Mesothelial cell of epicardium (in vitro differentiated cells): ENCODE measurements around the gene CALHM3. TPM values are rescaled to one million over a fixed set of nuclear protein-coding genes. Genes with fewer than 3 reads are reported as not detected.

Experiments used
- DNase-seq, 2 experiments: peaks; one replicate each; pipeline ENCODE4 v3.0.0; 2021; ENCODE audit warnings: low spot score in 2 of 2; ENCODE audit not compliant: unreplicated experiment in 2 of 2
- H3K27ac Mint-ChIP-seq: 2 replicates; pipeline ENCODE4 v1.8.0; 2021; ENCODE audit warnings: mixed read lengths
- H3K27me3 Mint-ChIP-seq: 2 replicates; pipeline ENCODE4 v1.8.0; 2021; ENCODE audit warnings: low read depth, mixed read lengths
- H3K36me3 Mint-ChIP-seq: 2 replicates; pipeline ENCODE4 v1.8.0; 2021; ENCODE audit warnings: mixed read lengths
- H3K4me1 Mint-ChIP-seq: 2 replicates; pipeline ENCODE4 v1.8.0; 2021; ENCODE audit warnings: mixed read lengths
- H3K4me3 Mint-ChIP-seq: 2 replicates; pipeline ENCODE4 v1.8.0; 2021; ENCODE audit warnings: mild to moderate bottlenecking, moderate library complexity, mixed read lengths
- H3K9me3 Mint-ChIP-seq: 2 replicates; pipeline ENCODE4 v1.8.0; 2021; ENCODE audit warnings: mixed read lengths
- total RNA-seq: library from RNA; stranded (reverse); gene quantifications from 3 replicates; pipeline ENCODE4 v1.2.1, GENCODE V29; 2021
- TF ChIP-seq, protein P1 (sequence below): fragments of 200-600 bp; sonication (generic); IDR thresholded peaks from one replicate; pipeline ENCODE4 v1.5.0; 2021; ENCODE audit warnings: antibody characterized with exemption; ENCODE audit not compliant: unreplicated experiment

Gene CALHM3
- total RNA-seq, 1 donor from 2014 or later = not detected

DNA sequence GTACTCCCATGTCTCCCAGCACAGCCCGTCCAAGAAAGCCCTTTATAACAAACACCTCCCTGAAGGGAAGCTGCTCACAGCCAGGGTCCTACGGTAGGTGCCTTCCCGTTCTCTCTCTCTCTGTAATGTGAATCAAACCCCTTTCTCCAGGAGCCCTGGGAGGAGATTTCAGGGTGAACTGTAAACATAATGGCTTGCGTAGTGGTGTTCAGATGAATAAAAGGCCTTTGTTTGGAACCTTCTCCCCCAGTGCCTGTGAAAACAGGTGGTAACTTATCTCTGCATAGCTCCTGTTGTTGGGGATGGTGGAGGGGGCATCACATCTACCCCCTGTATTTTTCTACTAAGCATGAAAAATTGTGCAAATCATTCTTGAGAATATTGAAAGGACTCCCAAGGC, 39.3 kb downstream of the CALHM3 start:
- no peaks in the 10 kb centered on the region for H3K9me3 Mint-ChIP-seq
- no peaks in the 10 kb centered on the region for H3K4me1 Mint-ChIP-seq
- H3K4me3 Mint-ChIP-seq = no peak overlapping the region
- DNase-seq = no peak
- TF ChIP-seq, protein P1, sequence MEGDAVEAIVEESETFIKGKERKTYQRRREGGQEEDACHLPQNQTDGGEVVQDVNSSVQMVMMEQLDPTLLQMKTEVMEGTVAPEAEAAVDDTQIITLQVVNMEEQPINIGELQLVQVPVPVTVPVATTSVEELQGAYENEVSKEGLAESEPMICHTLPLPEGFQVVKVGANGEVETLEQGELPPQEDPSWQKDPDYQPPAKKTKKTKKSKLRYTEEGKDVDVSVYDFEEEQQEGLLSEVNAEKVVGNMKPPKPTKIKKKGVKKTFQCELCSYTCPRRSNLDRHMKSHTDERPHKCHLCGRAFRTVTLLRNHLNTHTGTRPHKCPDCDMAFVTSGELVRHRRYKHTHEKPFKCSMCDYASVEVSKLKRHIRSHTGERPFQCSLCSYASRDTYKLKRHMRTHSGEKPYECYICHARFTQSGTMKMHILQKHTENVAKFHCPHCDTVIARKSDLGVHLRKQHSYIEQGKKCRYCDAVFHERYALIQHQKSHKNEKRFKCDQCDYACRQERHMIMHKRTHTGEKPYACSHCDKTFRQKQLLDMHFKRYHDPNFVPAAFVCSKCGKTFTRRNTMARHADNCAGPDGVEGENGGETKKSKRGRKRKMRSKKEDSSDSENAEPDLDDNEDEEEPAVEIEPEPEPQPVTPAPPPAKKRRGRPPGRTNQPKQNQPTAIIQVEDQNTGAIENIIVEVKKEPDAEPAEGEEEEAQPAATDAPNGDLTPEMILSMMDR = no peak
- H3K27ac Mint-ChIP-seq = no peak overlapping the region
- peaks cover 52% of the 10 kb centered on the region for H3K36me3 Mint-ChIP-seq
- H3K27me3 Mint-ChIP-seq = no peaks in the 10 kb centered on the region

DNA sequence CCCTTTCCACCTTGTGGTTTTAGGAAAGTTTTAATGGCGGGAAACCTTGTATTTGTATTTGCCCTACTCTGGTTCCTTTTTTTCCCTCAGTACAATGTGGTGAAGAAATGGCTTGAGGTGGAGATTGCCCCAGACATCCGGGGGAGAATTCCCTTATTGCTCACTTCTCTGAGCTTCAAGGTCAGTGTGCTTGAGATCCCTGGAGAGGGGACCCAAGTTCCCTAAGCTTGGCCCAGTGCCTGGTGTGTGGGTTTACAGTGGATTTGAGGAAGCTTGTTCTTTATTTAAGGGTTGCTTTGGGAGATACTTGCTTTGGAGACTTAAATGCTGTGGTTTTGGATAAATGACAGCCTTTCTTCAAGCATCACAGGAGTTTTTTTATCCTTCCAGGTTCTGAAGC, 45.2 kb downstream of the CALHM3 start:
- Mint-ChIP-seq H3K27ac (no peak overlapping the region), H3K4me1 (no peaks in the 10 kb centered on the region), H3K36me3 (peaks cover 48% of the 10 kb centered on the region), H3K9me3 (no peaks in the 10 kb centered on the region), H3K4me3 (no peak overlapping the region), H3K27me3 (no peaks in the 10 kb centered on the region)
- no peak for DNase-seq
- TF ChIP-seq, protein P1 = no peak

GRCh38 chr10:103431902-103432301, 47.1 kb downstream of the CALHM3 start:
- H3K4me3 Mint-ChIP-seq = no peak overlapping the region
- H3K36me3 Mint-ChIP-seq = peaks cover 48% of the 10 kb centered on the region
- H3K9me3 Mint-ChIP-seq = no peaks in the 10 kb centered on the region
- TF ChIP-seq, protein P1 = no peak
- H3K4me1 Mint-ChIP-seq = no peaks in the 10 kb centered on the region
- H3K27ac Mint-ChIP-seq = no peak overlapping the region
- no peaks in the 10 kb centered on the region for H3K27me3 Mint-ChIP-seq
- DNase-seq = no peak

DNA sequence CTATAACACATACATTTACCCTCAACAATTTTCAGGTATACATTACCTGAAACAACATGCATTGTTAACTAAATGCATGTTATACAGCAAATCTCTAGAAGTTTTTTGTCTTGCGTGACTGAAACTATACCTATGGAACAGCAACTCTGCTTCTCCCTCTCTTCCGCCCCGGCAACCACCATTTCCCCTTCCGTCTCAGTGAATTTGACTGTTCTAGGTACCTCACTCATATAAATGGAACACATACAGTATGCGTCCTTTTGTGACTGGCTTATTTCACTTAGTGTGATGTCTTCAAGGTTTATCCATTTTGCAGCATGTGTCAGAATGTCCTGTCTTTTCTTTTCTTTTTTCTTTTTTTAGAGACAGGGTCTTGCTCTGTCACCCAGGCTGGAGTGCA, 49.4 kb downstream of the CALHM3 start:
- Mint-ChIP-seq H3K27me3 (no peaks in the 10 kb centered on the region), H3K4me3 (no peak overlapping the region), H3K4me1 (no peaks in the 10 kb centered on the region), H3K36me3 (peaks cover 47% of the 10 kb centered on the region), H3K27ac (no peak overlapping the region), H3K9me3 (no peaks in the 10 kb centered on the region)
- TF ChIP-seq, protein P1 = no peak
- DNase-seq = no peak

DNA sequence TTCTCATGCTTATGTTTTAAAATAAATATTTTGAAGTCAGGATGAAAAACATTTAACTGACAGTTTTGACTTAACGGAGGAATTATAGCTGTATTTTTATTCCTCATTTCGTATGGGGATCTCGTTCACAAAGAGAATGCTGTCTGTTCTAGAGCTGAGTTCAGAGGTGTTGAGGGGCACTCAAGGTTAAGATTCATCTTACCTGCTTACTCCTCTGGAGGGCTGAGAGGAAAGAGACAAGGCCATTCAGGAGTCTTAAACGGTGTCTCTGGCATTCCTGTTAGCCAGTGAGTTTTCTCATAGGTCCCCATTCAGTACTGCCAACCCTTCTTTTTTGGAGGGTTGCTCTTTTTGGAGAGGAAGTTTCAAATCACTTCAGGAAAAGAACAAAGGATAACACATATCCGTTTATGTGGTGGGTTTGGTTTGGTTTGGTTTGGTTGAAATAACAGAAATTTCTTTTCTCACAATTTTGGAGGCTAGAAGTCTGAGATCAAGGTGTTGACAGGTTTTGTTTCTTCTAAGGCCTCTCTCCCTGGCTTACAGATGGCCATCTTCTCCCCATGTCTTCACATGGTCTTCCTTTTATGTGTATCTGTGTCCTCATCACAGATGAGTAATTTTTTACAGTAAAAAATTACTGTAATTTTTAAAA, 49.9 kb downstream of the CALHM3 start:
- Mint-ChIP-seq H3K27me3 (no peaks in the 10 kb centered on the region), H3K9me3 (no peaks in the 10 kb centered on the region), H3K36me3 (peaks cover 52% of the 10 kb centered on the region), H3K4me3 (no peak overlapping the region), H3K27ac (no peak overlapping the region), H3K4me1 (no peaks in the 10 kb centered on the region)
- no peak for DNase-seq
- TF ChIP-seq, protein P1 = no peak

DNA sequence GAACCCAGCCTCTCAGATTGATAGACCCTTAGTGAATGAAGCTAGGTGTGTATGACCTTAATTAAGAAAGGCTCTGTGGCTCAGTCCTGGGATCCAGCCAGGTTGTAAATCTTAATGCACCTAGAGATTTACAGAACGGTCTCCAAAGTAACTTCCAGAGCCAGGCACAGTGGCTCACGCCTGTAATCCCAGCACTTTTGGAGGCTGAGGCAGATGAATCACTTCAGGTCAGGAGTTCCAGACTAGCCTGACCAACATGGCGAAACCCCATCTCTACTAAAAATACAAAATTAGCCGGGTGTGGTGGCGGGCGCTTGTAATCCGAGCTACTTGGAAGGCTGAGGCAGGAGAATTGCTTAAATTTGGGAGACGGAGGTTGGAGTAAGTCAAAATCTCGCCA, 51.2 kb downstream of the CALHM3 start:
- TF ChIP-seq, protein P1 = no peak
- H3K4me3 Mint-ChIP-seq = no peak overlapping the region
- peaks cover 57% of the 10 kb centered on the region for H3K36me3 Mint-ChIP-seq

More for the DNA sequence above, 51.2 kb downstream of the CALHM3 start:
- no peak overlapping the region for H3K27ac Mint-ChIP-seq
- no peak for DNase-seq
- H3K9me3 Mint-ChIP-seq = no peaks in the 10 kb centered on the region
- no peaks in the 10 kb centered on the region for H3K4me1 Mint-ChIP-seq
- H3K27me3 Mint-ChIP-seq = no peaks in the 10 kb centered on the region
